HG02884 (cell line): ENCODE measurements around the gene CYP1A1.

ENCODE experiments used
- ATAC-seq: cut with Tn5 transposase; IDR thresholded peaks from one replicate; pipeline ENCODE4 v1.9.1; 2021; ENCODE audit warnings: mild to moderate bottlenecking, moderate library complexity; ENCODE audit not compliant: unreplicated experiment

CYP1A1 gene

GRCh38 chr15:74725225-74725774, at the start of gene CYP1A1:
TSS of gene CYP1A1 (minus strand) at chr15:74725528. CDS start at chr15:74723097, 2,431 bp downstream.
- no peak for ATAC-seq

GRCh38 chr15:74773731-74774252, 48.5 kb upstream of the CYP1A1 start:
- ATAC-seq: no peak

- no peak for ATAC-seq
Measured at GRCh38 chr15:74773329-74773728, 48.0 kb upstream of the CYP1A1 start.

GRCh38 chr15:74770211-74770903, 45.0 kb upstream of the CYP1A1 start:
- ATAC-seq: no peak

- ATAC-seq: no peak
Measured at GRCh38 chr15:74769463-74770025, 44.2 kb upstream of the CYP1A1 start.

- ATAC-seq: no peak
Measured at GRCh38 chr15:74768771-74769342, 43.5 kb upstream of the CYP1A1 start.

GRCh38 chr15:74768099-74768770, 42.9 kb upstream of the CYP1A1 start:
- no peak for ATAC-seq

- ATAC-seq: no peak
Measured at GRCh38 chr15:74767167-74768098, 42.1 kb upstream of the CYP1A1 start.

GRCh38 chr15:74763416-74763815, 38.1 kb upstream of the CYP1A1 start:
- no peak for ATAC-seq

- no peak for ATAC-seq
Measured at GRCh38 chr15:74762791-74763150, 37.4 kb upstream of the CYP1A1 start.

GRCh38 chr15:74758736-74759135, 33.4 kb upstream of the CYP1A1 start:
- no peak for ATAC-seq

- no peak for ATAC-seq
Measured at GRCh38 chr15:74754593-74755215, 29.4 kb upstream of the CYP1A1 start.

GRCh38 chr15:74752531-74752930, 27.2 kb upstream of the CYP1A1 start:
- ATAC-seq: no peak

GRCh38 chr15:74752011-74752410, 26.7 kb upstream of the CYP1A1 start:
- no peak for ATAC-seq

GRCh38 chr15:74750751-74751150, 25.4 kb upstream of the CYP1A1 start:
- ATAC-seq: no peak

GRCh38 chr15:74749832-74750231, 24.5 kb upstream of the CYP1A1 start:
- no peak for ATAC-seq

GRCh38 chr15:74748322-74748946, 23.1 kb upstream of the CYP1A1 start, which contains the start of gene CYP1A2:
TSS of gene CYP1A2 (plus strand) at chr15:74748845. CDS start at chr15:74749739, 894 bp downstream.
- ATAC-seq: no peak

- no peak for ATAC-seq
Measured at GRCh38 chr15:74746389-74746788, 21.1 kb upstream of the CYP1A1 start.

- ATAC-seq: no peak
Measured at GRCh38 chr15:74742422-74742821, 17.1 kb upstream of the CYP1A1 start.
